ENCODE results near the gene LCE5A.

LCE5A gene

DNA sequence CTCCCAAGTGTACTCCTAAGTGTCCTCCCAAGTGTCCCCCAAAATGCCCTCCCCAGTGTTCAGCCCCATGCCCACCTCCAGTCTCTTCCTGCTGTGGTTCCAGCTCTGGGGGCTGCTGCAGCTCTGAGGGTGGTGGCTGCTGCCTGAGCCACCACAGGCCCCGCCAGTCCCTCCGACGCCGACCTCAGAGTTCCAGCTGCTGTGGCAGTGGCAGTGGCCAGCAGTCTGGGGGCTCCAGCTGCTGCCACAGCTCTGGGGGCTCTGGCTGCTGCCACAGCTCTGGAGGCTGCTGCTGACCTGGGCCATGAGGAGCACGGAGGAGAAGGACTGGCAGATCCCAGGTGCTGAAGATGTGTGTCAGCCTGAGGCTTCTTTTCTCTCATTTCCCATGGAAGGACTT lies 993 bp downstream of the LCE5A start:
- Histone ChIP-seq H3K4me1 (no peaks in the 10 kb centered on the region), H3K9me3 (no peaks in the 10 kb centered on the region), H3K27me3 (peaks cover 23% of the 10 kb centered on the region), H3K4me3 (ENCODE audit: low read depth, low read length) (no peak overlapping the region), H3K36me3 (no peaks in the 10 kb centered on the region)
- TF ChIP-seq, protein P1, sequence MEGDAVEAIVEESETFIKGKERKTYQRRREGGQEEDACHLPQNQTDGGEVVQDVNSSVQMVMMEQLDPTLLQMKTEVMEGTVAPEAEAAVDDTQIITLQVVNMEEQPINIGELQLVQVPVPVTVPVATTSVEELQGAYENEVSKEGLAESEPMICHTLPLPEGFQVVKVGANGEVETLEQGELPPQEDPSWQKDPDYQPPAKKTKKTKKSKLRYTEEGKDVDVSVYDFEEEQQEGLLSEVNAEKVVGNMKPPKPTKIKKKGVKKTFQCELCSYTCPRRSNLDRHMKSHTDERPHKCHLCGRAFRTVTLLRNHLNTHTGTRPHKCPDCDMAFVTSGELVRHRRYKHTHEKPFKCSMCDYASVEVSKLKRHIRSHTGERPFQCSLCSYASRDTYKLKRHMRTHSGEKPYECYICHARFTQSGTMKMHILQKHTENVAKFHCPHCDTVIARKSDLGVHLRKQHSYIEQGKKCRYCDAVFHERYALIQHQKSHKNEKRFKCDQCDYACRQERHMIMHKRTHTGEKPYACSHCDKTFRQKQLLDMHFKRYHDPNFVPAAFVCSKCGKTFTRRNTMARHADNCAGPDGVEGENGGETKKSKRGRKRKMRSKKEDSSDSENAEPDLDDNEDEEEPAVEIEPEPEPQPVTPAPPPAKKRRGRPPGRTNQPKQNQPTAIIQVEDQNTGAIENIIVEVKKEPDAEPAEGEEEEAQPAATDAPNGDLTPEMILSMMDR (IDR thresholded peaks at IDR 0.05; ENCODE audit: low read depth, low read length): no peak
- DNase-seq: no peak

DNA sequence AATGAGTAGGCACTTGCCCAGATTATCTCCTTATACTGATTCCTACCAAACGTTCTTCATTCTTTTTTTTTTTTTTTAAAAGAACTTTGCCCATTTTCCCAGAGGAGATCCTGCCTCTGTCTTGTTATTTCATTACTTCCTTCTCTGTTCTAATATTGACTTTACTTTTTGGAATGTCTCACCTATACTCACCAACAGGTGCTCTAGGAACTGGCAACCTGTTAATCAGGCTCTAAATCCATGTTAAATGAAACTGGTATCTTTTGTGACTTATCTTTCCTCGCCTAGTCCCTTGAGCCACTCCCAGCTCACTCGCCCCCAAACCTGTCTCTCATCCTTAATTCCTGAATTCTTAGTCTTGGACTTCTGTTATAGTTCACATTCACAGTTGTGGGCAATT lies 2.5 kb downstream of the LCE5A start:
- Histone ChIP-seq H3K36me3 (no peaks in the 10 kb centered on the region), H3K9me3 (no peaks in the 10 kb centered on the region), H3K27me3 (peaks cover 23% of the 10 kb centered on the region), H3K4me3 (ENCODE audit: low read depth, low read length) (no peak overlapping the region), H3K4me1 (no peaks in the 10 kb centered on the region)
- TF ChIP-seq, protein P1 (IDR thresholded peaks at IDR 0.05; ENCODE audit: low read depth, low read length): no peak
- DNase-seq: no peak

DNA sequence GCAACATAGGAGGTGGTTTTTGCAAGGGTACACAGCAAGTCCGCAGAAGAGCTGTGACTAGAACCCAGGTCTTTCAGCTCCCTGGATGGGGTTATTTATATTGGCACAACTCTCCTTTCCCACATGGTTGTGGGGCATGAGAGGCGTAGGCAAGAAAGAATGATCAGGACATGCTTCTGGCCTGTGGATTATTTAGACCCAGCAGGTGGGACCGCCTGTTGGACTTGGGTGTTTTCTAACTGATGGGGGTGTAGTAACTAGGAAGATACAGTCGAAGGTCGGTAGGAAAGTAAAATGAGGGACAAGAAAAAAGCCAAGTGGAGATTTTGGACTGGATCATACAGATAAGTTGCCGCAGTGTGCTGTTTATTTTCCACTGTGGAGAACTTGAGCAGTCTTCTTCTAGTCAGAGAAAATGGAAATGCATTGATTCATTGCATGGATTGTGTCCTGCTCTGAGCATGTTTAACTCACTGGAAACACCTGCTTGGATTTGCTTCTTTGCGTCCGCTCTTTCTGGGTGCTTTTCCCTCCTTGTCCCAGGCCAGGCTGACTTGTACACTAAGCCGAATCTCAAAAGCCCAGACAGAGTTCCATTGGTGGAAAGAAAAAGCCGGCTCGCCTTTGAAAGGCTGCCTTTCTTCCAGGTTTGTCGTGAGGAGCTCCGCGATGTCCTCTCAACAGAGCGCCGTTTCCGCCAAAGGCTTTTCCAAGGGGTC lies 4.3 kb downstream of the LCE5A start:
- Histone ChIP-seq H3K36me3 (no peaks in the 10 kb centered on the region), H3K27me3 (peaks cover 23% of the 10 kb centered on the region), H3K9me3 (no peaks in the 10 kb centered on the region), H3K4me3 (ENCODE audit: low read depth, low read length) (no peak overlapping the region), H3K4me1 (no peaks in the 10 kb centered on the region)
- no peak for DNase-seq
- TF ChIP-seq, protein P1 (IDR thresholded peaks at IDR 0.05; ENCODE audit: low read depth, low read length): no peak

DNA sequence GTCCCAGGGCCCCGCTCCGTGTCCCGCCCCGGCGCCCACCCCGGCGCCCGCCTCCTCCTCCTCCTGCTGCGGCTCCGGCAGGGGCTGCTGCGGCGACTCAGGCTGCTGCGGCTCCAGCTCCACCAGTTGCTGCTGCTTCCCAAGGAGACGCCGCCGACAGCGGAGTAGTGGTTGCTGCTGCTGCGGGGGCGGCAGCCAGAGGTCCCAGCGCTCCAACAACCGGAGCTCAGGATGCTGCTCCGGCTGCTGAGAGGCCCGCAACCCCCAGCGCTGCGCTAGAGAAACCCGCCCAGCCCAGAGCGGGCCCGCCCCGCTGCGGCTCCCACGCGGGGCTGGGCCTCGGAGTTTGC lies 4.8 kb downstream of the LCE5A start:
- H3K36me3 ChIP-seq: no peaks in the 10 kb centered on the region
- H3K4me3 ChIP-seq (ENCODE audit: low read depth, low read length): no peak overlapping the region
- TF ChIP-seq, protein P1 (IDR thresholded peaks at IDR 0.05; ENCODE audit: low read depth, low read length): no peak
- H3K27me3 ChIP-seq: peaks cover 23% of the 10 kb centered on the region
- no peaks in the 10 kb centered on the region for H3K4me1 ChIP-seq
- H3K9me3 ChIP-seq: no peaks in the 10 kb centered on the region
- no peak for DNase-seq

DNA sequence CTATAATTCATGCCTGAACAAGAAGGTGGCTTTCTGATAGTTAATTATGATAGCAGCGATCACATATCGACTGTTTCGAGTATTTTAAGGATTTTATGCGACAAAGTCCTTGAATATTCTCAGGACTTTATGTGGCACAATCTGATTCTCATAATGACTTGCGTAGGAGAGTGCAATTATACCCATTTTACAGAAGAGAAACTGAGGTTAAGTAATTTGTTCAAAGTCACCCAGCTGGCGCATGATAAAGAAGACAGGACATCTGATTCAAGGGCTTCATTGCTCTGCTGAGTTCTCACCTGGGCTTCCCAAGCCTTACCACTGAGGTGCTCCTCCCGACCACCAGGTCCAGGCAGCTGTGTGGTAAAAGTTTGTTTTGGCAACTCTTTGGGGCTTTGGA lies 5.5 kb downstream of the LCE5A start:
- Histone ChIP-seq H3K36me3 (no peaks in the 10 kb centered on the region), H3K4me1 (no peaks in the 10 kb centered on the region), H3K4me3 (ENCODE audit: low read depth, low read length) (no peak overlapping the region), H3K27me3 (peaks cover 23% of the 10 kb centered on the region), H3K9me3 (no peaks in the 10 kb centered on the region)
- DNase-seq: no peak
- TF ChIP-seq, protein P1 (IDR thresholded peaks at IDR 0.05; ENCODE audit: low read depth, low read length): no peak

DNA sequence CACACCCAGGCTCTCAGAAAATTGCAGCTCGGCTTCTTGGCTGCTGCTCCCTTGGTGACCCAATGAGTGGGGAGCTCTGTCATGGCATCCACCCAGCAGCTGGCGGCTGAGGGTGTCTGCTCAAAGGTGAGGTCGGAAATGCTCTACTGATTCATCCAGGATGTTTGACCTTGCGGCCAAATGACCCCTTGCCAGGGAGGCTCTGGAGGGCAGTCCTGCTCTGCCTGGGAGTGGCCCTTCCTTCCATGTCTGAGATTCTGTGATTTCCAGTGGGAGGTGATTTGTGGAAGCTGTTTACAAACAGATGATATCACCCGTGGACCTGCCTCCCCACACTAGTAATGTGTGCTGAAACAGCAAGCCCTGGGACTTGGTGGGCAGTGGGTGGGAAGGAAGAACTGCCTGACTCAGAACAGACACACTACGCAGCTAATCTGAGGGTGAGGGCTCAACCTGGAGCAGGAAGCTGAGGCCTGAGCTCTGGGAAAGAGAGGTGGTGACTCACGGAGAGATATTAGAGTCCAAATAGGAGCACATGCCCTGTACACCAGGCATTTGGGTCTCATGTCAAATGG lies 6.7 kb downstream of the LCE5A start:
- H3K36me3 ChIP-seq: no peaks in the 10 kb centered on the region
- TF ChIP-seq, protein P1 (IDR thresholded peaks at IDR 0.05; ENCODE audit: low read depth, low read length): no peak
- H3K9me3 ChIP-seq: no peaks in the 10 kb centered on the region
- DNase-seq: no peak
- H3K4me1 ChIP-seq: no peaks in the 10 kb centered on the region
- peaks cover 23% of the 10 kb centered on the region for H3K27me3 ChIP-seq
- H3K4me3 ChIP-seq (ENCODE audit: low read depth, low read length): no peak overlapping the region
